RWPE1 (cell line): ENCODE measurements around the gene ZDHHC24.

Experiments
- CTCF ChIA-PET: fragments of 350-600 bp; sonication (Branson Sonifier 250); formaldehyde crosslinking; extraction: SDS; loops from one replicate; lab custom pipeline; 2021; lab: Yijun Ruan, JAX
- POLR2A ChIA-PET: fragments of 400-600 bp; formaldehyde crosslinking; extraction: SDS; loops from one replicate; lab custom pipeline; 2020; ENCODE audit warnings: antibody characterized with exemption; ENCODE audit not compliant: low non-redundant PET; lab: Yijun Ruan, JAX
- DNase-seq: peaks from one replicate; pipeline ENCODE4 v3.0.0; 2012; ENCODE audit warnings: low spot score
- H3K27ac ChIP-seq: fragments of 450-650 bp; 2 replicates; pipeline ENCODE4 v1.5.1; 2017
- TF ChIP-seq, protein P1 (sequence below): fragments of 450-650 bp; conservative IDR thresholded peaks from 2 replicates; pipeline ENCODE4 v1.5.1; 2017; ENCODE audit warnings: low read depth, mild to moderate bottlenecking

Gene ZDHHC24

DNA sequence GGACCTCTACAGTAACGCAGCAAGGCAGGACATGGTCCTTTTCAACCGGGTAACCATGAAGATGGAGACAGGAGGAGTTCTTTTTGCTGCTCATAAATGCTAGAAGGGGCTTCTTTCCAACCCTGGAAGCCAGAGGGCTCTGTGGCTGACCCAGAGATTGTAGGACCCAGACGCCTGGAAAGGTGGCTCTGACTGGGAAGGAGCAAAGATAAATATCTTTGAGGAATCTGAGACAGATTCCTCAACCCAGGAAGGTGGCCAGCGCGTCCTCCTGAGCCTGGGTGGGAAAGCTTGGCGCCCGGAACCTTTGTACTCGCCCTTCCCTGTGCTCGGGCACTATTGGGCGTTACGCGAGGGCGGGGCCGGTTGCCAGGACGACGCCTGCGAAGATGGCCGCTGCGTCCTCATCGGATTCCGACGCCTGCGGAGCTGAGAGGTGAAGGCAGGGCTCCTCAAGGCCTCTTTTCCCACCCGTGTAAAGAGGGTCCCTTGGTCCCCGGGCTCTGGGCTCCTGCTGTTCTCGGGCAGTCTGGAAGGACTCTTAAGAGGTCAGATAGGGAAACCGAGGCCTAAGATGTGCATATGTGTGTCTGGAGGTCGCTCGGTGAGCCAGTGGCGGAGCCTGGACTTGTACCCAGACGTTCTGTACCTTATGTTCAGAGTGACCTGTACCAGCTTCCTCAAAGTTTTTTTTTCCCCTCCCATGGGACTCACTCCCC lies 35.4 kb downstream of the ZDHHC24 start, which contains the start of gene BBS1:
BBS1 (plus strand) TSS at position 365 of the 719 bp plus-strand sequence; CDS start at position 390, 25 bp downstream.
- CTCF ChIA-PET: interaction anchor here (0.5 to 0.7 kb wide), 2 partner anchors 35 to 127 kb away, joined by 3 to 4 read pairs; no protein-coding TSS in a partner anchor
- TF ChIP-seq, protein P1, sequence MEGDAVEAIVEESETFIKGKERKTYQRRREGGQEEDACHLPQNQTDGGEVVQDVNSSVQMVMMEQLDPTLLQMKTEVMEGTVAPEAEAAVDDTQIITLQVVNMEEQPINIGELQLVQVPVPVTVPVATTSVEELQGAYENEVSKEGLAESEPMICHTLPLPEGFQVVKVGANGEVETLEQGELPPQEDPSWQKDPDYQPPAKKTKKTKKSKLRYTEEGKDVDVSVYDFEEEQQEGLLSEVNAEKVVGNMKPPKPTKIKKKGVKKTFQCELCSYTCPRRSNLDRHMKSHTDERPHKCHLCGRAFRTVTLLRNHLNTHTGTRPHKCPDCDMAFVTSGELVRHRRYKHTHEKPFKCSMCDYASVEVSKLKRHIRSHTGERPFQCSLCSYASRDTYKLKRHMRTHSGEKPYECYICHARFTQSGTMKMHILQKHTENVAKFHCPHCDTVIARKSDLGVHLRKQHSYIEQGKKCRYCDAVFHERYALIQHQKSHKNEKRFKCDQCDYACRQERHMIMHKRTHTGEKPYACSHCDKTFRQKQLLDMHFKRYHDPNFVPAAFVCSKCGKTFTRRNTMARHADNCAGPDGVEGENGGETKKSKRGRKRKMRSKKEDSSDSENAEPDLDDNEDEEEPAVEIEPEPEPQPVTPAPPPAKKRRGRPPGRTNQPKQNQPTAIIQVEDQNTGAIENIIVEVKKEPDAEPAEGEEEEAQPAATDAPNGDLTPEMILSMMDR: no peak
- POLR2A ChIA-PET: no interaction called here
- peak; percentile 90 for DNase-seq
- H3K27ac ChIP-seq: peak within 1 kb of the TSS; percentile 60

DNA sequence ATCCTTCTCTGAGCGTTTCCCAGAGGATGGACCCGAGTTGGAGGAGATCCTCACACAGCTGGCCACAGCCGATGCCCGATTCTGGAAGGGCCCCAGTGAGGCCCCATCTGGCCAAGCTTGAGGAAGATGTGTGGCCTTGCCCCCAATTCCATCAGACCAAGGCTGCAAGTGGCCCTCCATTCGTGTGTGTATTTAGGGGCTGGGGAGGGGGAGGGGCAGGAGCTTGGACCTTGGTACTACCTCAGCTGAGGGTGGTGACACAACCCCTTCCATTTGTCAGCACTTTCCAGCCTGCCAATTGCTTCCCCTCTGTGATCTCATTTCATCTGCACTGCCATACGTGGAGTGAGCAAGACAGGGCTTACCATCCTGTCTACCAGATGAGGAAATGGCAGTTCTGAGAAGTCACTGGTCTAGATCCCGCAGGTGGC lies 36.7 kb downstream of the ZDHHC24 start:
- ChIA-PET CTCF (no interaction called here), POLR2A (no interaction called here)
- TF ChIP-seq, protein P1: no peak
- no peak overlapping the region for H3K27ac ChIP-seq
- no peak for DNase-seq

DNA sequence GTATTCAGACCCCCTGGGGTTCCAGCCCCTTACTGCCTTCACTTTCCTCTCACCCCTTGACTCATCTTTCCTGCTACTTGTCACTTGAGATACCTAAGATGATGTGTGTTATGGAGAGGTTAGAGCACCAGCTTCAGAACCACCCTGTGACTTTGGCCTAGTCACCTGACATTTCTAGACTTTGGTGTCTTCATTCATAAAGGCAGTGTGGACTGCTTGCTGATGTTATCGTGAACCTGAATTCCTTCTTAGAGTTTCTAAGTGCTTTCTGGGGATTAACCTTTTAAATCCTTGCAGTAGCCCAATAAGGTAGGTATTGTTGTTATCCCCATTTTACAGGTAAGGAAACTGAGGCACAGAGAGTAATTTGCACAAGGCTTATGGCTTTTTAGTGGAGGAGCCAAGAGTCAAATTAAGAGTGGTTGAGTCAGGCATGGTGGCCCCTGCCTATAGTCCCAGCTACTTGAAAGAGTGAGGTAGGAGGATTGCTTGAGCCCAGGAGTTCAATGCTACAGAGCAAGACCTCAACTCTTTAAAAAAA lies 40.5 kb downstream of the ZDHHC24 start:
- CTCF ChIA-PET: interaction anchor here (0.6 kb wide), 1 partner anchor 13 kb away, joined by 4 read pairs; no protein-coding TSS in a partner anchor

DNA sequence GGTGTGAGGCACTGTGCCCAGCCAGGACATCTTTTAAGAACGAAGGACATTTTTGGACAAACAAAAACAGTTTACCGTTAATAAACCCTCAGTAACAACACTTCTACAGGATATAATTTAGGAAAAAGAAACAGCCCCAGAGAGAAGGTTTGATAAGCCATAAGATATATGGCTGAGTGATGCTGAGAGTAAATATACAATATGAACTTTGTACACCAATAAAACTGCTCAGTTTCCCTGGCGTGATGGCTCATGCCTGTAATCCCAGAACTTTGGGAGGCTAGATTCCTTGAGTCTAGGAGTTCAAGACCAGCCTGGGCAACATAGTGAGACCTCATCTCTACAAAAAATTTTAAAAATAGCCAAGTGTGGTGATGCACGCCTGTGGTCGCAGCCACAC lies 47.3 kb downstream of the ZDHHC24 start:
- ChIA-PET CTCF (no interaction called here), POLR2A (no interaction called here)
- DNase-seq: no peak
- TF ChIP-seq, protein P1: no peak
- H3K27ac ChIP-seq: no peak overlapping the region

More for the DNA sequence above, 40.5 kb downstream of the ZDHHC24 start:
- no peak overlapping the region for H3K27ac ChIP-seq
- TF ChIP-seq, protein P1: no peak
- POLR2A ChIA-PET: no interaction called here
- no peak for DNase-seq

DNA sequence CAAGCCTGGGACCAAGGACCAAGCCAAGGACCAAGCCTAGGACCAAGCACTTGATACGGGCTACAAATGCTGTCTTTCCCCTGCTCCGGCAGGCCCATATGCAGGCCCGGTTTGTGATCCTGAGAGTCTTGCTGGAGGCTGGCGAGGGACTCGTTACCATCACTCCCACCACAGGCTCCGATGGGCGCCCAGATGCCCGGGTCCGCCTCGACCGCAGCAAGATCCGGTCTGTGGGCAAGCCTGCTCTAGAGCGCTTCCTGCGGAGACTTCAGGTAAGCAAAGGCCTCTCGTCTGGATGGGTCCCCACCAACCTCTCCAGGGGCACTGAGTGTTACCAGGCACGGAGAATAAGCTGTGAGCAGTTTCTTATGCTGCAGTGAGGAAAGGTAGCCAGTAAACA lies 48.6 kb downstream of the ZDHHC24 start:
- POLR2A ChIA-PET: no interaction called here
- DNase-seq: no peak
- TF ChIP-seq, protein P1: no peak
- CTCF ChIA-PET: interaction anchor here (0.6 to 0.7 kb wide), 2 partner anchors 83 to 135 kb away, joined by 3 to 4 read pairs; no protein-coding TSS in a partner anchor
- H3K27ac ChIP-seq: no peak overlapping the region

DNA sequence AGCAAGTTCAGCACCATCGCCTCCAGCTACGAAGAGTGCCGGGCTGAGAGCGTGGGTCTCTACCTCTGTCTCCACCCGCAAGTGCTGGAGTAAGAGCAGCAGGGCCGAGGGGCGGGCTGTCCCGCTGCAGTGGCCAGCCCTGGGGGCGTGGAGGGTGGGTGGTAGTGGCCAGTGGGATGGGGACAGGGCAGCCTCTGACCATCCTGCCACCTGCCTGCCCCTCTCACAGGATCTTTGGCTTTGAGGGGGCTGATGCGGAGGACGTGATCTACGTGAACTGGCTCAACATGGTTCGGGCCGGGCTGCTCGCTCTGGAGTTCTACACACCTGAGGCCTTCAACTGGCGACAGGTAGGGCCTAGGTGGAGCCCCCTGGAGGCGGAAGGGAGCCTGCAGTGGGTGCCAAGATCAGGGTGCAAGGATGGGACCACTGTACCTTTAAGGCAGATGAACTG lies 50.4 kb downstream of the ZDHHC24 start:
- TF ChIP-seq, protein P1: no peak
- ChIA-PET POLR2A (no interaction called here), CTCF (no interaction called here)
- no peak for DNase-seq
- H3K27ac ChIP-seq: no peak overlapping the region; the same call in 1 of the 2 replicates
